HCT116 (cell line): ENCODE data around the gene E4F1. TPM values are rescaled to one million over a fixed set of nuclear protein-coding genes. Genes with fewer than 3 reads are reported as not detected.

Source experiments
- ATAC-seq: fragments of 200-7000 bp; cut with Tn5 transposase; 2 replicates; pipeline ENCODE4 v1.9.1; 2020; ENCODE audit warnings: mild to moderate bottlenecking, moderate library complexity
- BruUV-seq: library from RNA; stranded (reverse); fragments of 400-500 nt; replicated peaks from 2 replicates; lab custom pipeline; 2021; lab: Mats Ljungman, UMichigan
- CTCF ChIA-PET: fragments of 300-600 bp; sonication (Branson Sonifier 250); formaldehyde crosslinking; loops from one replicate; lab custom pipeline; 2021; ENCODE audit warnings: antibody characterized with exemption; lab: Charles Lee
- POLR2A ChIA-PET: fragments of 300-600, 350-600 bp; sonication (Branson Sonifier 250); formaldehyde crosslinking; loops from one replicate; lab custom pipeline; 2021; ENCODE audit warnings: antibody characterized with exemption; lab: Charles Lee
- RAD21 ChIA-PET, 2 experiments: fragments of 300-600 bp; sonication (Branson Sonifier 250); formaldehyde crosslinking; loops; one replicate each; lab custom pipeline; 2023; ENCODE audit warnings: low total read pairs in 2 of 2; ENCODE audit not compliant: uncharacterized antibody in 2 of 2, unreplicated experiment in 2 of 2, low non-redundant PET in 1 of 2; lab: Charles Lee
- DNase-seq: peaks from one replicate; pipeline ENCODE4 v3.0.0-alpha.2; 2010; ENCODE audit warnings: low read depth, low spot score
- H2AFZ ChIP-seq: fragments of 200-600 bp; shearing (Covaris generic), sonication (generic); 2 replicates; pipeline ENCODE4 v1.6.1; 2017; ENCODE audit warnings: low read depth, mixed run types, mixed read lengths, antibody characterized with exemption, low read length; ENCODE audit not compliant: poor library complexity, severe bottlenecking
- H3K27ac ChIP-seq: 2 replicates; pipeline ENCODE4 v1.5.1; 2012; ENCODE audit warnings: low read depth, low read length
- H3K27me3 ChIP-seq: fragments of 200-600 bp; sonication (generic); 2 replicates; pipeline ENCODE4 v1.6.1; 2016; ENCODE audit warnings: mixed run types, low read length, mixed read lengths; ENCODE audit not compliant: insufficient read depth
- H3K36me3 ChIP-seq, 2 experiments: fragments of 200-500 bp in 1 of 2; fragments of 200-600 bp in 1 of 2; sonication (Bioruptor generic) in 1 of 2; sonication (generic) in 1 of 2; 2 replicates each; pipeline versions ENCODE4 v1.5.1 to v1.6.1; 2014 to 2016; ENCODE audit warnings: low read length in 2 of 2, inconsistent platforms in 1 of 2, mixed read lengths in 1 of 2, mixed run types in 1 of 2; ENCODE audit not compliant: insufficient read depth in 2 of 2, control insufficient read depth in 1 of 2
- H3K4me1 ChIP-seq, 2 experiments: fragments of 200-600 bp in 1 of 2; sonication (generic) in 1 of 2; 2 replicates each; pipeline versions ENCODE4 v1.5.1 to v1.6.1; 2012 to 2017; ENCODE audit warnings: low read length in 2 of 2, inconsistent platforms in 1 of 2, mild to moderate bottlenecking in 1 of 2, mixed read lengths in 1 of 2, mixed run types in 1 of 2, moderate library complexity in 1 of 2; ENCODE audit not compliant: insufficient read depth in 2 of 2, control insufficient read depth in 1 of 2
- H3K4me2 ChIP-seq: fragments of 200-600 bp; sonication (generic); 2 replicates; pipeline ENCODE4 v1.6.1; 2017; ENCODE audit warnings: mixed run types, low read length, mixed read lengths
- H3K4me3 ChIP-seq, 2 experiments: fragments of 200-600 bp in 1 of 2; sonication (generic) in 1 of 2; replicated peaks in 1 of 2; 2 replicates each; pipeline ENCODE4 v1.5.1; 2011 to 2016; ENCODE audit warnings: low read length in 2 of 2, control low read depth in 1 of 2, low read depth in 1 of 2, mild to moderate bottlenecking in 1 of 2, mixed read lengths in 1 of 2, mixed run types in 1 of 2
- H3K79me2 ChIP-seq: fragments of 200-600 bp; sonication (generic); 2 replicates; pipeline ENCODE4 v1.6.1; 2017; ENCODE audit warnings: mild to moderate bottlenecking, mixed run types, low read length, moderate library complexity, mixed read lengths; ENCODE audit not compliant: insufficient read depth
- H3K9ac ChIP-seq: fragments of 200-600 bp; sonication (generic); 2 replicates; pipeline ENCODE4 v1.6.1; 2016; ENCODE audit warnings: low read length, mixed read lengths
- H3K9me2 ChIP-seq: fragments of 200-600 bp; sonication (generic), shearing (Covaris generic); 2 replicates; pipeline ENCODE4 v1.6.1; 2017; ENCODE audit warnings: mixed run types, mild to moderate bottlenecking, moderate library complexity; ENCODE audit not compliant: insufficient read depth
- H3K9me3 ChIP-seq, 2 experiments: fragments of 200-500 bp in 1 of 2; fragments of 200-600 bp in 1 of 2; sonication (Bioruptor generic) in 1 of 2; sonication (generic) in 1 of 2; 2 replicates each; pipeline ENCODE4 v1.6.1; 2014 to 2017; ENCODE audit warnings: low read length in 2 of 2, mixed read lengths in 2 of 2, inconsistent platforms in 1 of 2, low read depth in 1 of 2, mild to moderate bottlenecking in 1 of 2, mixed run types in 1 of 2, moderate library complexity in 1 of 2; ENCODE audit not compliant: control insufficient read depth in 1 of 2, insufficient read depth in 1 of 2
- H4K20me1 ChIP-seq: fragments of 200-600 bp; sonication (generic), shearing (Covaris generic); 2 replicates; pipeline ENCODE4 v1.6.1; 2017; ENCODE audit warnings: mixed run types, mild to moderate bottlenecking, moderate library complexity; ENCODE audit not compliant: insufficient read depth
- ATF3 ChIP-seq: IDR thresholded peaks from 2 replicates; pipeline ENCODE4 v1.6.1; 2012
- CBX3 ChIP-seq: IDR thresholded peaks from 2 replicates; pipeline ENCODE4 v1.6.1; 2012; ENCODE audit warnings: low read depth
- EGR1 ChIP-seq: IDR thresholded peaks from 2 replicates; pipeline ENCODE4 v1.6.1; 2012; ENCODE audit warnings: low read depth
- ELF1 ChIP-seq: IDR thresholded peaks from 2 replicates; pipeline ENCODE4 v1.6.1; 2012; ENCODE audit warnings: low read depth, borderline replicate concordance
- EZH2 ChIP-seq: fragments of 200-600 bp; sonication (generic); IDR thresholded peaks from 2 replicates; pipeline ENCODE4 v1.6.1; 2017; ENCODE audit warnings: antibody characterized with exemption, mixed run types
- FOSL1 ChIP-seq: IDR thresholded peaks from 2 replicates; pipeline ENCODE4 v1.6.1; 2012; ENCODE audit warnings: low read depth
- JUND ChIP-seq: IDR thresholded peaks from 2 replicates; pipeline ENCODE4 v1.6.1; 2012
- MAX ChIP-seq: IDR thresholded peaks from 2 replicates; pipeline ENCODE4 v1.6.1; 2012
- POLR2A ChIP-seq: IDR thresholded peaks from 2 replicates; pipeline ENCODE4 v1.7.0; 2011; ENCODE audit warnings: borderline replicate concordance; ENCODE audit not compliant: insufficient read depth, insufficient read length; ENCODE audit errors: extremely low read depth
- POLR2AphosphoS5 ChIP-seq: IDR thresholded peaks from 2 replicates; pipeline ENCODE4 v1.6.1; 2011; ENCODE audit warnings: mild to moderate bottlenecking, low read depth, low read length, moderate library complexity
- RAD21 ChIP-seq: IDR thresholded peaks from 2 replicates; pipeline ENCODE4 v1.6.1; 2012; ENCODE audit warnings: low read depth, mild to moderate bottlenecking
- SP1 ChIP-seq: IDR thresholded peaks from 2 replicates; pipeline ENCODE4 v1.6.1; 2012; ENCODE audit warnings: low read depth
- TCF7L2 ChIP-seq: IDR thresholded peaks from 2 replicates; pipeline ENCODE4 v1.7.0; 2011; ENCODE audit warnings: borderline replicate concordance, inconsistent platforms; ENCODE audit not compliant: insufficient read depth, insufficient read length; ENCODE audit errors: extremely low read depth
- YY1 ChIP-seq: IDR thresholded peaks from 2 replicates; pipeline ENCODE4 v1.6.1; 2011; ENCODE audit warnings: low read length, low read depth, moderate library complexity, mild to moderate bottlenecking; ENCODE audit not compliant: insufficient replicate concordance; ENCODE audit errors: extremely low read depth
- ZBTB33 ChIP-seq: IDR thresholded peaks from 2 replicates; pipeline ENCODE4 v1.6.1; 2011; ENCODE audit warnings: mild to moderate bottlenecking, low read length, moderate library complexity; ENCODE audit not compliant: insufficient replicate concordance; ENCODE audit errors: extremely low read depth
- ZFX ChIP-seq: fragments of 450-650 bp; IDR thresholded peaks from 2 replicates; pipeline ENCODE4 v1.6.1; 2017
- intact Hi-C: fragments of 100-400 bp; cut with micrococcal nuclease; formaldehyde crosslinking; loops from 2 replicates; pipeline ENCODE4 v1.10.0; 2022
- total RNA-seq: library from RNA; stranded (reverse); gene quantifications from one replicate; pipeline ENCODE4 v1.2.1, GENCODE V29; 2021; ENCODE audit not compliant: unreplicated experiment

E4F1 gene
- total RNA-seq, 1 experiment from 2014 or later: 40.7 TPM

- no peak overlapping the region for H3K9ac ChIP-seq
- H3K4me1 ChIP-seq: peaks cover 7 to 9% of the 10 kb centered on the region in 2 experiments
- no peak for DNase-seq
- BruUV-seq: no TSS peak
- H3K27me3 ChIP-seq: no peaks in the 10 kb centered on the region
- H3K27ac ChIP-seq: no peak overlapping the region
- no peak overlapping the region for H3K4me2 ChIP-seq
- peaks cover 9 to 19% of the 10 kb centered on the region in 2 experiments; a peak in 3 of 4 replicates for H3K36me3 ChIP-seq
- no peak for TF ChIP-seq FOSL1
- no peak for TF ChIP-seq SP1
- no peak for TF ChIP-seq JUND
- no peak for TF ChIP-seq YY1
- TF ChIP-seq, all 23 proteins: peak for 0
- Histone ChIP-seq H3K4me3 (no peak overlapping the region), H3K9me2 (no peaks in the 10 kb centered on the region), H2AFZ (no peak overlapping the region), H3K79me2 (peaks cover 35% of the 10 kb centered on the region), H4K20me1 (no peaks in the 10 kb centered on the region; the same call in 1 of the 2 replicates), H3K9me3 (no peaks in the 10 kb centered on the region)
- CTCF ChIA-PET: no interaction called here
- ATAC-seq: no peak
- intact Hi-C loops: no loop called here
- RAD21 ChIA-PET: no interaction called here
- POLR2A ChIA-PET: no interaction called here
These were observed 7.9 kb downstream of the E4F1 start for GRCh38 chr16:2231016-2231931.

GRCh38 chr16:2232094-2232990 is 9.0 kb downstream of the E4F1 start:
- RAD21 ChIA-PET: no interaction called here
- H3K27me3 ChIP-seq: no peaks in the 10 kb centered on the region
- ATAC-seq (no peak), DNase-seq (no peak)
- no peaks in the 10 kb centered on the region for H3K9me2 ChIP-seq
- H3K27ac ChIP-seq: no peak overlapping the region
- no peak overlapping the region for H3K4me3 ChIP-seq
- CTCF ChIA-PET: no interaction called here
- POLR2A ChIA-PET: no interaction called here
- BruUV-seq: no TSS peak
- H3K36me3 ChIP-seq: peaks cover 9 to 19% of the 10 kb centered on the region in 2 experiments; a peak in 3 of 4 replicates
- H3K4me2 ChIP-seq: no peak overlapping the region
- H3K9ac ChIP-seq: no peak overlapping the region
- peaks cover 26% of the 10 kb centered on the region for H3K79me2 ChIP-seq
- H3K4me1 ChIP-seq: peaks cover 0 to 8% of the 10 kb centered on the region in 2 experiments; a peak in 2 of 4 replicates
- no peak overlapping the region for H2AFZ ChIP-seq
- no peaks in the 10 kb centered on the region for H3K9me3 ChIP-seq
- H4K20me1 ChIP-seq: no peaks in the 10 kb centered on the region
- intact Hi-C loops: no loop called here
- TF ChIP-seq ATF3 (no peak), ZBTB33 (no peak), POLR2AphosphoS5 (no peak), EZH2 (no peak), EGR1 (no peak), MAX (no peak), FOSL1 (no peak), TCF7L2 (no peak), RAD21 (no peak), ELF1 (no peak), CBX3 (no peak), SP1 (no peak), YY1 (no peak), POLR2A (no peak), ZFX (no peak)
